Measurements from ENCODE around the gene LMX1B.

LMX1B gene

GRCh38 chr9:126620478-126620877 is 6.8 kb downstream of the LMX1B start:
- Histone ChIP-seq H3K36me3 (no peaks in the 10 kb centered on the region), H3K9me3 (no peaks in the 10 kb centered on the region), H3K4me3 (ENCODE audit: low read depth, low read length) (no peak overlapping the region), H3K4me1 (no peaks in the 10 kb centered on the region), H3K27me3 (peaks cover 100% of the 10 kb centered on the region)
- no peak for TF ChIP-seq CTCF (IDR thresholded peaks at IDR 0.05; ENCODE audit: low read depth, low read length)
- no peak for DNase-seq

- peaks cover 100% of the 10 kb centered on the region for H3K27me3 ChIP-seq
- H3K36me3 ChIP-seq, result no peaks in the 10 kb centered on the region
- TF ChIP-seq CTCF (IDR thresholded peaks at IDR 0.05; ENCODE audit: low read depth, low read length), result no peak
- no peaks in the 10 kb centered on the region for H3K4me1 ChIP-seq
- H3K4me3 ChIP-seq (ENCODE audit: low read depth, low read length), result no peak overlapping the region
- DNase-seq, result no peak
- H3K9me3 ChIP-seq, result no peaks in the 10 kb centered on the region
These were observed 7.6 kb downstream of the LMX1B start for GRCh38 chr9:126621061-126621918.

GRCh38 chr9:126621919-126622735 is 8.4 kb downstream of the LMX1B start:
- no peaks in the 10 kb centered on the region for H3K36me3 ChIP-seq
- no peak for TF ChIP-seq CTCF (IDR thresholded peaks at IDR 0.05; ENCODE audit: low read depth, low read length)
- DNase-seq, result no peak
- no peaks in the 10 kb centered on the region for H3K4me1 ChIP-seq
- H3K4me3 ChIP-seq (ENCODE audit: low read depth, low read length), result no peak overlapping the region
- no peaks in the 10 kb centered on the region for H3K9me3 ChIP-seq
- peaks cover 100% of the 10 kb centered on the region for H3K27me3 ChIP-seq

GRCh38 chr9:126623314-126623666 is 9.6 kb downstream of the LMX1B start:
- no peaks in the 10 kb centered on the region for H3K4me1 ChIP-seq
- H3K4me3 ChIP-seq (ENCODE audit: low read depth, low read length), result no peak overlapping the region
- H3K9me3 ChIP-seq, result no peaks in the 10 kb centered on the region
- no peaks in the 10 kb centered on the region for H3K36me3 ChIP-seq
- TF ChIP-seq CTCF (IDR thresholded peaks at IDR 0.05; ENCODE audit: low read depth, low read length), result no peak
- DNase-seq, result no peak
- H3K27me3 ChIP-seq, result peaks cover 100% of the 10 kb centered on the region

GRCh38 chr9:126623667-126624478 is 10.1 kb downstream of the LMX1B start:
- H3K4me1 ChIP-seq, result no peaks in the 10 kb centered on the region
- no peak overlapping the region for H3K4me3 ChIP-seq (ENCODE audit: low read depth, low read length)
- peaks cover 100% of the 10 kb centered on the region for H3K27me3 ChIP-seq
- no peaks in the 10 kb centered on the region for H3K36me3 ChIP-seq
- DNase-seq, result no peak
- H3K9me3 ChIP-seq, result no peaks in the 10 kb centered on the region
- no peak for TF ChIP-seq CTCF (IDR thresholded peaks at IDR 0.05; ENCODE audit: low read depth, low read length)

Data from BE2C (cell line).